ENCODE data around the gene ORC5.

GRCh38 chr7:104096683-104097082 lies 111.1 kb downstream of the ORC5 start:
- TF ChIP-seq CTCF (IDR thresholded peaks at IDR 0.05; ENCODE audit: low read length) (peak; percentile 50), EZH2 (IDR thresholded peaks at IDR 0.05; ENCODE audit: borderline replicate concordance, low read length) (no peak)

Data from OCI-LY1 (cell line).